MM.1S (cell line): ENCODE measurements around the gene SCAF11.

Experiments
- EZH2 ChIP-seq: fragments of 300-600 bp; sonication (generic); optimal IDR thresholded peaks from 2 replicates; pipeline ENCODE3; 2017; ENCODE audit warnings: low read depth, mild to moderate bottlenecking, antibody characterized with exemption, low read length, mixed read lengths
- EZH2phosphoT487 ChIP-seq: fragments of 300-600 bp; sonication (generic); IDR thresholded peaks from 2 replicates; pipeline ENCODE4 v1.6.1; 2018; ENCODE audit warnings: antibody characterized with exemption, low read length
- TF ChIP-seq, protein P1 (sequence below): fragments of 300-600 bp; sonication (generic); IDR thresholded peaks from 2 replicates; pipeline ENCODE4 v1.5.1; 2016; ENCODE audit warnings: antibody characterized with exemption, low read length, mixed read lengths

DNA sequence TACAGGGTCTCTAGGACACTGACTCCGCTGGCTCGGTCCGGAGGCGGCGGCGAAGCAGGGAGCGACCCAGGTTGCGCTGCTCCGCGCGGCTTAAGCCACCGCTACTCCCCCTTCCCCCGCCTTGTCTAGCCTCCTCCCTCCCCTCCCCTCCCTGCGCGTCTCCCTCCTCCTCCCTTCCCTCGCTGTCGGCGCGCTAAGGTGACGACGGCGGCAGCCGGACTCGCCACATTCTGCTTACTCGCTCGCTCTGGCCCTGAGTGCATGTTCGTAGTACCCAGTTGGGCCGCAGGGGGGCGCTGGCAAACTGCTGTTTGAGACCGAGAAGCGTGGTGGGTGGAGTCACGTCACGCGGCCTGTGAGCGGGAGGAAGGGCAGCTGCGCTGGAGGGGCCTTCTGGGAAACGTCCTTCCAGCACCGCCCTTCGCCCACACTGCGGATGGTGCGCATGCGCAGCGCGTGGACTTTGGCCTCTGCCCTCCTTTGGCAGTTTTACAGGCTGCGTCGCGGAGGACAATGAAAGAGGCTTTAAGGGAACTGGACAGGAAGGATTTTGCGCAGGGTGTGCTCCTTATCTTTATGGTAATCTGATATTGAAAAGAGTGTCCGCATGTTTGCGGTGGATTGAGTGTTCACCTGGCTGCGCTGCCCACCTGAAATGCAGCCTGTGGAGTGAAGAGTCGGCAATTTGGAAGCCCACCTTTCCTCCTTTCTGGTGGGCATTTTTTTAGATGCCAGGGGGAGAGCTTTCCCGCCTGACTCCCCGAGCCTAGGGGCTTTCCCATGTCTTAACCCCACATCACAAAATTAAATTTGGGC lies at the start of gene SCAF11:
- TF ChIP-seq, protein P1, sequence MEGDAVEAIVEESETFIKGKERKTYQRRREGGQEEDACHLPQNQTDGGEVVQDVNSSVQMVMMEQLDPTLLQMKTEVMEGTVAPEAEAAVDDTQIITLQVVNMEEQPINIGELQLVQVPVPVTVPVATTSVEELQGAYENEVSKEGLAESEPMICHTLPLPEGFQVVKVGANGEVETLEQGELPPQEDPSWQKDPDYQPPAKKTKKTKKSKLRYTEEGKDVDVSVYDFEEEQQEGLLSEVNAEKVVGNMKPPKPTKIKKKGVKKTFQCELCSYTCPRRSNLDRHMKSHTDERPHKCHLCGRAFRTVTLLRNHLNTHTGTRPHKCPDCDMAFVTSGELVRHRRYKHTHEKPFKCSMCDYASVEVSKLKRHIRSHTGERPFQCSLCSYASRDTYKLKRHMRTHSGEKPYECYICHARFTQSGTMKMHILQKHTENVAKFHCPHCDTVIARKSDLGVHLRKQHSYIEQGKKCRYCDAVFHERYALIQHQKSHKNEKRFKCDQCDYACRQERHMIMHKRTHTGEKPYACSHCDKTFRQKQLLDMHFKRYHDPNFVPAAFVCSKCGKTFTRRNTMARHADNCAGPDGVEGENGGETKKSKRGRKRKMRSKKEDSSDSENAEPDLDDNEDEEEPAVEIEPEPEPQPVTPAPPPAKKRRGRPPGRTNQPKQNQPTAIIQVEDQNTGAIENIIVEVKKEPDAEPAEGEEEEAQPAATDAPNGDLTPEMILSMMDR, result peak; percentile 95
- no peak for TF ChIP-seq EZH2
- no peak for TF ChIP-seq EZH2phosphoT487
